SU-DHL-6 (cell line): ENCODE results near the gene BMP7.

Experiments used
- H2AFZ ChIP-seq: fragments of 200-600 bp; sonication (generic); 2 replicates; pipeline ENCODE4 v1.6.1; 2014; ENCODE audit warnings: low read depth, mild to moderate bottlenecking, moderate library complexity, mixed read lengths, antibody characterized with exemption, low read length; ENCODE audit not compliant: severe bottlenecking
- H3F3A ChIP-seq: fragments of 200-600 bp; shearing (Covaris generic); 2 replicates; pipeline ENCODE4 v1.6.0; 2016; ENCODE audit warnings: antibody characterized with exemption, mild to moderate bottlenecking; ENCODE audit not compliant: insufficient read depth
- H3K27ac ChIP-seq: fragments of 200-600 bp; sonication (generic); 2 replicates; pipeline ENCODE4 v1.5.1; 2016; ENCODE audit warnings: low read depth, mild to moderate bottlenecking, low read length, moderate library complexity, mixed read lengths
- H3K27me3 ChIP-seq: fragments of 200-600 bp; sonication (generic), shearing (Covaris generic); 2 replicates; pipeline ENCODE4 v1.6.0; 2014; ENCODE audit warnings: mild to moderate bottlenecking, low read length
- H3K36me3 ChIP-seq: fragments of 200-600 bp; sonication (generic); 2 replicates; pipeline ENCODE4 v1.6.1; 2014; ENCODE audit warnings: mild to moderate bottlenecking, low read length, mixed read lengths
- H3K4me2 ChIP-seq: fragments of 300-600, 200-600 bp; shearing (Covaris generic), sonication (generic); 2 replicates; pipeline ENCODE4 v1.6.0; 2014; ENCODE audit warnings: low read length, low read depth, mild to moderate bottlenecking; ENCODE audit not compliant: poor library complexity, severe bottlenecking
- H3K4me3 ChIP-seq: fragments of 200-600 bp; sonication (generic); 2 replicates; pipeline ENCODE4 v1.5.1; 2014; ENCODE audit warnings: antibody characterized with exemption, low read length, mild to moderate bottlenecking, mixed read lengths; ENCODE audit not compliant: insufficient read depth, poor library complexity, severe bottlenecking
- H3K79me2 ChIP-seq: fragments of 200-600 bp; sonication (generic); 2 replicates; pipeline ENCODE4 v1.6.1; 2014; ENCODE audit warnings: mild to moderate bottlenecking, low read length, moderate library complexity; ENCODE audit not compliant: insufficient read depth
- H3K9ac ChIP-seq: fragments of 200-600 bp; sonication (generic); 2 replicates; pipeline ENCODE4 v1.7.0; 2014; ENCODE audit warnings: mild to moderate bottlenecking, low read length
- H3K9me2 ChIP-seq: fragments of 200-600 bp; sonication (generic); replicated peaks from 2 replicates; pipeline ENCODE4 v1.6.1; 2014; ENCODE audit warnings: low read length; ENCODE audit not compliant: insufficient read depth
- H3K9me3 ChIP-seq: fragments of 200-600 bp; sonication (generic); 2 replicates; pipeline ENCODE4 v1.6.1; 2014; ENCODE audit warnings: low read length, mixed read lengths; ENCODE audit not compliant: insufficient read depth
- H4K20me1 ChIP-seq: fragments of 200-600 bp; sonication (generic); 2 replicates; pipeline ENCODE4 v1.6.1; 2014; ENCODE audit warnings: low read depth, mild to moderate bottlenecking, antibody characterized with exemption, low read length, moderate library complexity, mixed read lengths
- EZH2phosphoT487 ChIP-seq: fragments of 200-600 bp; sonication (generic), shearing (Covaris generic); conservative IDR thresholded peaks from 2 replicates; pipeline ENCODE4 v1.6.1; 2018; ENCODE audit warnings: mild to moderate bottlenecking, antibody characterized with exemption, low read length, moderate library complexity, mixed read lengths
- TF ChIP-seq, protein P1 (sequence below): fragments of 200-600 bp; sonication (generic); IDR thresholded peaks from one replicate; pipeline ENCODE4 v1.5.1; 2017; ENCODE audit warnings: antibody characterized with exemption, mild to moderate bottlenecking, low read length, moderate library complexity; ENCODE audit not compliant: insufficient read depth, poor library complexity, severe bottlenecking

Gene BMP7

DNA sequence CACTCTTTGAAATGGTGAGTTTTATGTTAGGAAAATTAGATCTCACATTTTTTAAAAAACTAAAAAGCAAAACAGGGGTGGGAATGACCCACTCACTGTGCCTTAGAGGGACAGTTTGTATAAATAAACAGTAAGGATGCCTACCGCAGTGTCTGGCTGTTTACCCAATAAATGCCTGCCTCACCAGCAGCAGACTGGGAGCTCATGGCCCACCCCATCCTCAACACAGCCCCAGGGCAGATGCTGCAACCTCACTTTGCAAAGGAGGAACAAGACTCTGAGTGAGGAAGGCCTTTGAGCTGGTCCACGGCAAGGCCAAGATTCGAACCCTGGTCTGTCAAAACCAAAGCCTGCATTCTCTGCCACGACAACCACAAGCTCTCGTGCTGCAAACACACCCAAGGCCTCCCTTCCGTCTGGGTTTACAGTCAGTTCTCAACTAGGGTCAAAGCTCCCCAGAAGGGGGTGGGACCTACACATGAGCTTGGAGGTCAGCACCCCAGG lies 77.8 kb downstream of the BMP7 start:
- no peak overlapping the region for H3K4me2 ChIP-seq
- H3K27me3 ChIP-seq: no peaks in the 10 kb centered on the region
- no peak overlapping the region for H3K4me3 ChIP-seq
- no peaks in the 10 kb centered on the region for H4K20me1 ChIP-seq
- H3K36me3 ChIP-seq: peaks cover 8% of the 10 kb centered on the region; the same call in 1 of the 2 replicates
- no peaks in the 10 kb centered on the region for H3K9me2 ChIP-seq
- no peak overlapping the region for H3K27ac ChIP-seq
- H2AFZ ChIP-seq: no peak overlapping the region
- no peak for TF ChIP-seq EZH2phosphoT487
- TF ChIP-seq, protein P1, sequence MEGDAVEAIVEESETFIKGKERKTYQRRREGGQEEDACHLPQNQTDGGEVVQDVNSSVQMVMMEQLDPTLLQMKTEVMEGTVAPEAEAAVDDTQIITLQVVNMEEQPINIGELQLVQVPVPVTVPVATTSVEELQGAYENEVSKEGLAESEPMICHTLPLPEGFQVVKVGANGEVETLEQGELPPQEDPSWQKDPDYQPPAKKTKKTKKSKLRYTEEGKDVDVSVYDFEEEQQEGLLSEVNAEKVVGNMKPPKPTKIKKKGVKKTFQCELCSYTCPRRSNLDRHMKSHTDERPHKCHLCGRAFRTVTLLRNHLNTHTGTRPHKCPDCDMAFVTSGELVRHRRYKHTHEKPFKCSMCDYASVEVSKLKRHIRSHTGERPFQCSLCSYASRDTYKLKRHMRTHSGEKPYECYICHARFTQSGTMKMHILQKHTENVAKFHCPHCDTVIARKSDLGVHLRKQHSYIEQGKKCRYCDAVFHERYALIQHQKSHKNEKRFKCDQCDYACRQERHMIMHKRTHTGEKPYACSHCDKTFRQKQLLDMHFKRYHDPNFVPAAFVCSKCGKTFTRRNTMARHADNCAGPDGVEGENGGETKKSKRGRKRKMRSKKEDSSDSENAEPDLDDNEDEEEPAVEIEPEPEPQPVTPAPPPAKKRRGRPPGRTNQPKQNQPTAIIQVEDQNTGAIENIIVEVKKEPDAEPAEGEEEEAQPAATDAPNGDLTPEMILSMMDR: no peak
- no peaks in the 10 kb centered on the region; the same call in none of the 2 replicates for H3K79me2 ChIP-seq
- H3K9ac ChIP-seq: no peak overlapping the region
- H3F3A ChIP-seq: peaks cover 5% of the 10 kb centered on the region; the same call in 1 of the 2 replicates
- no peaks in the 10 kb centered on the region for H3K9me3 ChIP-seq

DNA sequence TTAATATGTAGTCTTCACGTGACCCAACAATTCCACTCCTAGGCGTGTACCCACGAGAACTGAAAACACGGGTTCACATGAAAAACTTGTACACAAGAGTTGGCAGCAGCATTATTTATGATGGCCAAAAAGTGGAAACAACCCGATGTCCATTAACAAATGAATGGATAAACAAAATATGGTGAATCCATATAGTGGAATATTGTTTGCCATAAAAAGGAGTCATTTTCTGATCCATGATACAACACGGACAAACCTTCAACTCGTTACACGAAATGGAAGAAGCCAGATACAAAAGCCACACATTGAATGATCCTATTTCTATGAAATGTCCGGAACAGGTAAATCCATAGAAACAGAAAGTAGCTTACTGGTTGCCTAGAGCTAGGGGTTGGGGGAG lies 78.4 kb downstream of the BMP7 start:
- Histone ChIP-seq H3K9me2 (no peaks in the 10 kb centered on the region), H2AFZ (no peak overlapping the region), H3K36me3 (peaks cover 8% of the 10 kb centered on the region; the same call in 1 of the 2 replicates), H3K9ac (no peak overlapping the region), H3K4me2 (no peak overlapping the region), H3K79me2 (no peaks in the 10 kb centered on the region; the same call in none of the 2 replicates), H3K27me3 (no peaks in the 10 kb centered on the region), H4K20me1 (no peaks in the 10 kb centered on the region), H3K27ac (no peak overlapping the region), H3K9me3 (no peaks in the 10 kb centered on the region), H3F3A (peaks cover 5% of the 10 kb centered on the region; the same call in 1 of the 2 replicates), H3K4me3 (no peak overlapping the region)
- no peak for TF ChIP-seq EZH2phosphoT487
- TF ChIP-seq, protein P1: no peak

DNA sequence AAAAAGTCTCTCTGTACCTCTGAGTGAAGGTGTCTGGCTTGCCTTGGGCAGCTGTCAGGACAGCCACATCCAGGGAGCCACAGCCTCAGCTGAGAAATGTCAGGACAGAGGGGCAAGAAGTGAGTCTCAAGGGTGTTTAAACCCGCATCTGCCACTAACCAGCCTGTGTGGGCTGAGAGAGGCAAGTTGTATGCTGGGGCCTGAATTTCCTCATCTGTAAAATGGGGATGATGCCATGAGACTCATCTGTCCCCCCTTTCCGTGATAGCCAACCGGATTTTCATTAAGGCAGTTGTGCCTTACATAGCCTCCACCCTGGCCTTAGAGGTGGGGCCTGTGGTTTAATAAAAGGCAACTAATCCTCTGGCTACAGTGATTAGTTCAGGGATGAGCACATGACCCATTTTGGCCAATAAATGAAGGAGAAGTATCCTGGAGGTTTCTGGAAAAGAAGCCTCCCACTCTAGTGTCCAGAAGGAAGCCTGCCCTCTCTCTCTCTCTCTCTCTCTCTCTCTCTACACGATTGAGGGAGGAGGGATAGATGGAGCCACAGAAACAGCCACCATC lies 79.3 kb downstream of the BMP7 start:
- Histone ChIP-seq H3K9ac (no peak overlapping the region), H3K27ac (no peak overlapping the region), H3K27me3 (no peaks in the 10 kb centered on the region), H3F3A (no peaks in the 10 kb centered on the region), H3K79me2 (no peaks in the 10 kb centered on the region; the same call in none of the 2 replicates), H3K4me2 (no peak overlapping the region), H3K9me3 (no peaks in the 10 kb centered on the region), H3K9me2 (no peaks in the 10 kb centered on the region), H4K20me1 (no peaks in the 10 kb centered on the region), H3K4me3 (no peak overlapping the region), H2AFZ (no peak overlapping the region), H3K36me3 (0 out of 2 replicates have a peak, but pooled peaks cover 2% of the 10 kb centered on the region)
- TF ChIP-seq, protein P1: no peak
- TF ChIP-seq EZH2phosphoT487: no peak
